ENCODE results near the gene DLG5.

DLG5 gene

DNA sequence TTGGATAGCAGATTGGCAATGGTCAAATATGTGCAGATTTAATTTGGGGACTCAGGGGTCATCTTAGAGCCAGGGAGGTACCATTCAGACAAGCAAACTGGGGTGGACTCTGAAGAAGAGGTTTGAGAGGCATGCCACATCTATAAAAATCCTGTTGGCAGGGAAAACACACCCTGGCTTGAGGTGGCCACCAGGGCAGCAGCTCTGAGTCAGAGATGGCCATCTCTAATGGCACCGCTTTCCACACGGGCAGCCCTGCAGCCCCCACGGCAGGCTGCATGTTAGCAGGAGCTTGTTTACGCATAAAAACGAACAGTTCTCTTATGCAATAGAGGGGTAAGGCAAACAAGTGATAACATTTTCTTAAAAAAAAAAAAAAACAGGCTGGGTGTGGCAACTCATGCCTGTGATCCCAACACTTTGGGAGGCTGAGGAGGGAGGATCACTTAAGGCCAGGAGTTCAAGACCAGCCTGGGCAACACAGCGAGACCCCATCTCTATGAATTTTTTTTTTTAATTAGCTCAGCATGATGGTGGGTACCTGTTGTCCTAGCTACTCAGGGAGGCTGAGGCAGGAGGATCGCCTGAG lies 14.9 kb downstream of the DLG5 start:
- no peak for DNase-seq

DNA sequence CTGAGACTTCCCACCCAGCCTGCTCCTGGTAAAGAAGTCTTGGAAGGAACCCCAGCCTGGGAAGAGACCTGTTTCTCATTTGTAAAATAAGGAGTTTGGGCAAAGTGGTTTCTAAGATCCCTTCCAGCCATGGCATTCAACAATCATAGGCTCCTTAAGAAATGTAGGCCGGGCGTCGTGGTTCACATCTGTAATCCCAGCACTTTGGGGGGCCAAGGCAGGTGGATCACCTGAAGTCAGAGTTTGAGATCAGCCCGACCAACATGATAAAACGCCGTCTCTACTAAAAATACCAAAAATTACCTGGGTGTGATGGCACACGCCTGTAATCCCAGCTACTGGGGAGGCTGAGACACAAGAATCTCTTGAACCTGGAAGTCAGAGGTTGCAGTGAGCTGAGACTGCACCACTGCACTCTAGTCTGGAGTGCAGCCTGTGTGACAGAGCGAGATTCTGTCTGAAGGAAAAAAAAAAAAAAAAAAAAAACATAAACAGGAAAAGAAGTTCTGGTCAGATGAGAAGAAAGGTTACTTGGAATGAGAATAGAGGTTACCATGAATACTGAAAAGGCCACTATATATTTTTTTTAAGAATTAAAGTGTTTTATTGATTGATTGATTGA lies 15.9 kb downstream of the DLG5 start:
- DNase-seq: no peak

DNA sequence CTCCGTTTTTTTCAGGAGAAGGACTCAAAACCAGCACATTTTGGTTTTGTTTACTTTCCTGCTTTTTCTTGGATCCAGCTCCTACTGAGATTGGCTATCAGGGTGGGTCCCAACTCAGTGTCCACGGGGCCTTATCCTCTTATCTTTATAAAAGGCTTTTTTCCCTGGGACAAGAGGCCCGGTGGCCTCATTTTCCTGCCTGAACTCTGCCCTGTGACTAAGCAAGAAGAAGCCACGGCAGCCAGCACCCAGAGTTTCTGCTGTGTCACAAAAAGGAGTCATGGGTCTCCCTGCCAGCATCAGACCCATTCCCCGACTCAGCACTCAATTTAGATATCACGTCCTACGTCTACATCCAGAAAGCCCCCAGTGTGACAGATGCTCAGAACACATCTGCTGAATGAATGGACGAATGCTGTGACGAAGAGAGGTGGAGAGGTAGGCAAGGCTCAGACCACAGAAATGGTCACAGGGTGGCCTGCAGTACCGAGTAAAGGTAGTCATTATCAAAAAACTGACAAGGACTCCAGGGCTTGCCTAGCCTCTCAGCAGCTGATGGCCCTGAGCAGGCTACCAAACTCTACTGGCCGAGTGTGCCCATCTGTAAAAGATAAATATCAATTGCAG lies 16.7 kb downstream of the DLG5 start:
- DNase-seq: no peak

DNA sequence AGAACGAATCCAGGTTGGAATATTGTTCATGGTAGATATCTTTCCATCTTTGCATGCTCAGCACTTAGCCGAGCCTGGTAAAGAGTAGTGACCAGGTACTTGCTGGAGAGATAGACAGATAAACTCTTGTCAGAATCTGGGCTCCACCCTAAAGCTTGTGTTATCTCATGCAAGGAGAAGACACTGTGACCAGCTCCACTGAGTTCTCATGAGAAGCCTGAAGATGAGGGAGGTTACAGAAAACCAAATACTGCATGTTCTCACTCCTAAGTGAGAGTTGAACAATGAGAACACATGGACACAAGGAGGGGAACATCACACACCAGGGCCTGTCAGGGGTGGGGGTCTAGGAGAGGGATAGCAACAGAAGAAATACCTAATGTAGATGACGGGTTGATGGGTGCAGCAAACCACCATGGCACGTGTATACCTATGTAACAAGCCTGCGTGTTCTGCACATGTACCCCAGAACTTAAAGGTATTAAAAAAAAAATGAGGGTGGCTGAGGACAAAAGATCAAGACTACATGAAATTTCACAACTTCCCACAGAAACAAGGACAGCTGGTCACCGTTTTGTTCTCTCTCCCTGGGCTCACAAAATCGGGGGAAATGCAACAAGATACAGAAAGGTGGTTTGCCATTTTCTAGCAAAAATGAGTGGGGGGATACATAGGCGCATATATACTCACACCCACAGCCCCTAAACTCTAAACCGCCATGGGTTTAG lies 17.4 kb downstream of the DLG5 start:
- DNase-seq: no peak

GRCh38 chr10:77907900-77908717 lies 18.4 kb downstream of the DLG5 start:
- DNase-seq: no peak

- DNase-seq: no peak
Measured at GRCh38 chr10:77907462-77907861, 19.1 kb downstream of the DLG5 start.

- no peak for DNase-seq
Measured at GRCh38 chr10:77906951-77907421, 19.6 kb downstream of the DLG5 start.

- DNase-seq: no peak
Measured at GRCh38 chr10:77905781-77906180, 20.8 kb downstream of the DLG5 start.

- no peak for DNase-seq
Measured at GRCh38 chr10:77905086-77905748, 21.3 kb downstream of the DLG5 start.

- no peak for DNase-seq
Measured at GRCh38 chr10:77904100-77904840, 22.3 kb downstream of the DLG5 start.

GRCh38 chr10:77902159-77902558 lies 24.4 kb downstream of the DLG5 start:
- DNase-seq: no peak

- no peak for DNase-seq
Measured at GRCh38 chr10:77901743-77902142, 24.8 kb downstream of the DLG5 start.

DNA sequence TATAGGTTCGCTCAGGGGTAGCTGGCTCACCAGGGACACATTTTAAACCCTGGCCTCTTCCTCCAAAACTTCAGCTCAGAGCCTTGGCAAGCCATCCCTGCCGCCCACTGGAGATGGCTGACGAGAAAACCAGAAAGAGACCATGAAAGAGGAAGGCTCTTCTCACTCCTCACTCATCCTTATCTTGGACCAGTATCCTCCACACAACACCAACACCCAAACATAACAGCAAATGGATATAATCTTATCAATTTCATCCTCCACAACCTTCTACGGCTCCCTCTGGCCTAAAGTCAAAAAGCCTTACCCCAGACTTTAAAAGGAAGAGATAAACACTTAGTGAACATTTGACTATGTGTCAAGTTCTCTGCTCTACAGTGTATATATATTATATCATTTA lies 26.9 kb downstream of the DLG5 start:
- DNase-seq: no peak

GRCh38 chr10:77899080-77899477 lies 27.5 kb downstream of the DLG5 start:
- DNase-seq: no peak

DNA sequence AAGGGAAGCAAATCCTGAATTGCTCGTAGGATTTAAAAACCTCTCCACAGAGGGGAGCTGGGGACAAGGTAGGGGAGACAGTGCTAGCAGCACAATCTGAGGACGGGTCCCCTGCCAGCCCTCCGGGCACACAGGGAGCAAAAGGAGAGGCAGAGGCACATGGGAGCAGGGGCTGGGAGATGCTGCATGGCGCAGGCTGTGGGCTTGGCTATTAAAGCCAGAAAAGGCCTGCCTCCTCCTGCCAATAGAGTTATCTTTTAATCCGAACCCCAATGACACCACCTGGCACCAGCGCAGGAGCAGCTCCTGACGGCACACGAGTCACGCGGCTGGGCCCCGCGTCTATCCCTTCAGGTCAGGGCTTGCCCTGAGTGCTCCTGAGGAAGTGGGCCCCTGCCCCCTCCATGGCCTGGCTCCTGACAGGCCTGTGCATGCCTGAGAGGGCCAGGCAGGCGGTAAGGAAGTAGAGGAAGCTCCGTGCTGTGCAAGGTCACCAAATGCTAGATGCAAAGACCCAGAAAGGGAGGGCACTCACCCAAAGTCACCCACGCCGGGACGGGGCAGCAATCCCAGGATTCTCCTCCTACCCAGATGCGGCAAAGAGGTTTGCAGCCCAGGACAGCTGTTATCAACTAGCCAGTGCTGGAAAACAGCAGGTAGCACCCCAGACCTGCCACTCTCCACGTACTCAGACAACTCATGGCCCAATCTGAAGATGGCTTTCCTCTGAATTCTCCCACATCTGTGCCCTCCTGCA lies 28.1 kb downstream of the DLG5 start:
- no peak for DNase-seq

DNA sequence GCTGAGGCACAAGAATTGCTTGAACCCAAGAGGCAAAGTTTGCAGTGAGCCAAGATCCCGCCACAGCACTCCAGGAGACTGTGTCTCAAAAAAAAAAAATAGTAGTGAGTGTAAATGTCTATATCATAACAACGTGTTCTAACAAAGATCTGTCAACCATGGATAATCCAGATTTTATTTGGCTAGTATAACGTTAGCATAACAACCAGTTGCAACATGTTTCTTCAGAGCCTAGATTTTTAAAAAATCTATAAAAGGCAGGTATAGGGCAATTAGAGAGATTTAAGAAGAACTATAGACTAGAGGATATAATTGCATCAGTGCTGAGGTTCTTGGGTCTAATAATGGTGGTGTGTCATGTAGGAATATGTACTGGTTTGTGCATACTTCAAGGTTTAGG lies 30.5 kb downstream of the DLG5 start:
- no peak for DNase-seq

DNA sequence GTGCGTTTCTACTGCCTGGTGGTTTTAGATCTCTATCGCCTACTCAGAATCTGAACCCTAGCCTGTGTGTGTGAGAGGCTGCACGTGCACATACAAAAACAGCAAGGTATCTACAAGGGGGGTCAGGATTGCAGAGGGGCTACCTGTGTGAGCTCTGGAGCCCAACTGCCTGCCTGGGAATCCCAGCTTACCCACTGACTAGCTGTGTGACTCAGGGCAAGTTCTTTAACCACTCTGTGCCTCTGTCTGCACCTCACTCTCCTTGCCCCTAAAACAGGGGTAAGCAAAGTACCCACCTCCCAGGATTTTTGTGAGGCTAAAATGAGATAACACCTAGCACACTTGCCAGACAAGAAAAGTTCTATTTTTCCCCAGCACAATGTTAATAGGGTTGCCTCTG lies 32.5 kb downstream of the DLG5 start:
- no peak for DNase-seq

DNA sequence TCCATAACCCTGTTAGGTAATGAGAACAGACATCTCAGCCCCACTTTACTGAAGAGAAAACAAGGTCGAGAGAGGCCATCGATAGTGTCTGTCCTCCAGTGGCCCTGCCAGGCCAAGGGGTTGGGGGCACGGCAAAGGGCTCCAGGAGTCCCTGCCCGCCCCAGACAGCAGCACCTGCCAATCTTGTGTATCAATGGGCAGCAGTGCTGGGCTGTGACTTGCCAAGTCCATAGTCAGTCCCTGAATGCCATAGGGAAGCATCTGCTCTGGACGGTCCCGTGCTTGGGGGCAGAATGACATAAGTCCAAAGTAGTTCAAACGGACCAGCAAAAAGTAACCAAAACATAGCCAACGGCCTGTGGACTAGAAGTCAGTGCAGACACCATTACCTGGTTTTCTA lies 33.2 kb downstream of the DLG5 start:
- no peak for DNase-seq

- no peak for DNase-seq
Measured at GRCh38 chr10:77892761-77893160, 33.8 kb downstream of the DLG5 start.

GRCh38 chr10:77892021-77892739 lies 34.4 kb downstream of the DLG5 start:
- no peak for DNase-seq
